Activated gamma-delta T cell treated with anti-CD3 and anti-CD28 coated beads, Interleukin-2, amount 50 U/mL, for 16 hours (primary cell): ENCODE data around the gene XIRP2.
"Not testable (repeated sequence)": the region's sequence is repeated elsewhere in the genome, so short reads cannot be mapped to it uniquely, and the experiment has no call there.

Experiments used
- DNase-seq: peaks from one replicate; pipeline ENCODE4 v3.0.0-alpha.2; 2020; ENCODE audit warnings: low read depth

Gene XIRP2

DNA sequence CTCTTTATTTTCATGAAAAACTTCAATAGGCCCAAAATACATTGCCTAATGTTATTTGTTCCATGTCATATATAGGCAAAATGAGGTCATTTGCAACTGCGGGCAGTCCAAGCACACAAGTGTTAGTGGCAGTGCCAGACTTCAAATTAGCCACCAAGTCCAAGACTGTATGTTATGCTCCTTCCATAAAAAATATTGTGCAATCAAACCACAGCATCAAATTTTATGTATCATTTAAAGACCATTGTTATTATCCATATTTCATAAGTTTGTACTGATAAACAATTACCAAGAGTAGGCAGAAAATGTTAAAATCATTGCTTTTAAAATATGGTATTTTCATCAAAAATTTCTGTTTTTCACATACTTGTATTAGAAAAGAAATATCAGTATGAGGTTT is 54.1 kb downstream of the XIRP2 start:
- DNase-seq: no peak

DNA sequence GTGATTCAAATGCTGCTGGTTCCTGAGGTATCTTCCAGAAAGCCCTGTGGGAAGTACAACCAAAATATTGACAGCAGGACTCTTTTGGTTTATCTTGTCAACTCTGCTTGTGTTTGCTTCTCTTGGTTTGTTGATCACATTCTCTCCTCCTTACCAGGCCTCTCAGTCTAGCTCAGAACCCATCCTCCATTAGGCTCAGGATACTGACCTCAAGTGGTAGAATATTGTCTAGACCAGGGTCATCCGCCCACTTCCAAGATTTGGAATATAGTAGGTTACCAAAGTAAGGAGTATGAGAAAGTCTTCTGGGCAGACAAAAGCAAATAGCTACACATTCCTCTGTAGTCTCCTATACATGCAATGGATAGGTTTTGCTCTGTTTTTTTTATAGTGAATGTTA is 56.6 kb downstream of the XIRP2 start:
- no peak for DNase-seq

DNA sequence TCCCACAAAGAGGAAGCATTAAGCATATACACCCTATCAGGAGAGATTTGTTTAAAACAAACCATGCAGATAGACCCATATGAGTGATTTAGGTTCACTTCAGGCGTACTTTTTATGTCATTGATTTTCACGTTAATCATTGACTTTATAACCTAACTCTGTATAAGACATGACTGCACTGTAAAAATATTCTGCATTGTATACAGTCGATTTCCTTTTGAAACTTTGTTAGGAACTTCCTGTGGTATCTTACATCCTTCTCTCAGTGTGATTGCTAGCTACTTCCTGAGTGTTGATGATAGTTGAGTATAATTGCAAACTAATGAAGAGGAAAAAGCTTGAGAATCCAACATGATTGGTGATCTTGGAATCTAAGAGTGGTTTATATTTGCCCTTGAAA is 69.4 kb downstream of the XIRP2 start:
- no peak for DNase-seq

DNA sequence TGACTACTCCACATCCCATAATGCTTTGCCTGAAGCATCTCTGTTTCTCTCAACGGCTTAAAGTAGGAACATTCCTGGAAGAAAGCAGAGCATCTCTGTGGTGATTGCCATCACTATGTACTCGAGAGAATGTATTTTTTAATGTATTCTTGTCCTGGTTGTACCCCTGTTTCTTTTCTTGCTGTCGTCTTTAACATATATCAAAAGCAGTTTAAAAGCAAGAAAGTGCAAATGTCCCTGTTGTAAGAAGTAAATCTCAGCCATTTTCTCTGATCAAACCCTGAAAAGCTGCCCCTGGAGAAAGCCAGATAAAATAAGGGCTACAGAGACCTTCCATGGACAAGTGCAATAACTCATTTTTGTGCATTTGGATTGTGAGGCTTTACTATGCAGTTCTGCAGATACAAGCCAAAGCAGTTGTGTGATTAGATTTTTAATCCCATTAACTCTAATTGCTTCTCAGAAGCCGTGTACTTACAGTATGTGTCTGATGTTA is 70.8 kb downstream of the XIRP2 start:
- DNase-seq: no peak

DNA sequence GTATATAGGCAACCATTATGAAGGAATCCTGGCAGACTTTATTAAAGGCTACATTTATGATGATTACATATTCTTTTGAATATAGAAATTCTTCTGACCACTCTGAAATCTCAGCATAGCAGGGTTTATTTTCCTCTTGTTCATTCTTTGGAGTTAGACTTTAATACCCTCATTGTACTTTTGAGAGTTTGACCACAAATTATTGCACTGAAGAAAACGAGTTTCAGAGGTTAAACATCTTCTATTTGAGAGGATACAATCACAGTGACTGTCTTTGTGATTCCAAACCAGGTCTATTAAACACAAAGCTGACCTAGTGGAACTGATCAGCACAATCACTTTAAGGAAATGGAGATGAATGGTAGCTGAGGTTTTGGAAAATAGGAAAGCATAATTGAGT is 71.3 kb downstream of the XIRP2 start:
- no peak for DNase-seq

DNA sequence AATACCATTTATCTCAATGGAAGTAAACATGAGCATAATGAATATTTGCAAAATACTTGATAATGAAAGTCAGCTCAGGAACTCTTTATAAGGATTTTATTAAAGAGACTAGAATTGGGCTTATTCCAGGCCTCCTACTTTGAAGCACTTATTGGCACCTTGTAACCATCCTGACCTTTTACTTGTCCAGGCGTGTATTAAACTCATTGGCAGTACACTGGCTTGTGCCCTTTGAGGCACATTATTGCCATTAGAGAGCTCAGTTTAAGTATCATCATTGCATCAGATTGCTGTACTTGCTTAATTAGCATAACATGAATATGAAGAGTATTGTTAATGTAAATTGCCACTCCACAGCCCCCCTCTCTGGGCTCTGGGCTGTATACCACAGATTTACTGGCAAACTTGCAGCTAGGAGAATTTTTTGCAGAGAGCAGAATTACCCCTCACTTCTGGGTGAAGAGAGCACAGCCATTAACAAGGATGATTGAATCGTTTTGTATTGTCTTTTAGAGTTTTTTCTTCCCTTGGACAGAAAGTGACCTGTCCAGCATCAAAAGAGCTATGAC is 72.5 kb downstream of the XIRP2 start:
- DNase-seq: no peak

DNA sequence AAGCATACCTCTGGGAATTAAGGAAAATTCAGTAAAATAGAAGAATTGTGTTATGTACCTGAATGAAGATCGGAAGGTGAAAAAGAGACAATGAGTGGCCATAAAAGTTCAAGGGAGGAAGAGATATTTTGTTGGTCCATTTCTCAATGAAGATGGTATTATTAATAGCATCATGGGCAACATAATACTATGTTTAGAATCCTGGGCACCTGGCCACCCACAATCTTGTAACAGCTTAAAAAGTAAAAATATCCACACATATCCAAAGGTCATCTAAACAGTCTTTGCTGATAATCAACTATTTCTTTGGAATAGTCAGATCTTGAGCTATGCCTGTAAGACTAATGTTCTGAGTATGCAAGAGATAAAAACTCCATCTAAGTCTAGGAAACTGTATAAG is 73.7 kb downstream of the XIRP2 start:
- DNase-seq: no peak

DNA sequence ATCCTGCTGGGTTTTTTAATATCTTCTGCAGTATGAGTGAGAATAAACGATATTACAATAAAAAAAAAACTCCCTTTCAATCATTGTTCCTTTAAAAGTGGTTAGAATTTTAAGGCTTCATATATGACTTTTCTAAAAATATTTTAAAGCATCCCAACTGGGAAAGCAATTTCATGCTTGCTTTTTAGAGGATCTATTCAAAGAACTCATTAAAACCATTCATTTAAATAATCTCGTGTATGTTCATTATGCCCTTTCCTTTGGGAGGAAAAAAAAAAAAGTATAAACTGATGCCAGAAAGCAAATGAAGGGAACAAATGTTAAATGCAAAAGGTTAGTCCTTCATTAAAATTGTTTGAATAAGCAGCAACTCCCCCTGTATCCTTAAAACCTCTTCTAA is 81.2 kb downstream of the XIRP2 start:
- DNase-seq: no peak

DNA sequence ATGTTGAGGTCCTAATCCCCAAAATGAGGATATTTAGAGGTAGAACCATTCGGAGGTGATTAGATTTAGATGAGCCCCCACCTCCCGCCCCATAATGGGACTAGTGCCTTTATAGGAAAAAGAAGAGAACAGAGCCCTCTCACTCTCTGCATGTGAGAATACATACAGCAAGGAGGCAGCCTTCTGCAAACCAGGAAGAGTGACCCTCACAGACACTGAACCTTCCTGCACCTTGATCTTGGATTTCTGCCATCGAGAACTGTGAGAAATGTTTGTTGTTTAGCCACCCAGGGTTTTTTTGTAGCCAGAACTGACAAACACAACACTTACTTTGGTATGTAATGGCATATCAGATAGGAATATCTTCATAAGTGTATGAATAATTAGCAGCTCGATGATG is 83.7 kb downstream of the XIRP2 start:
- no peak for DNase-seq

DNA sequence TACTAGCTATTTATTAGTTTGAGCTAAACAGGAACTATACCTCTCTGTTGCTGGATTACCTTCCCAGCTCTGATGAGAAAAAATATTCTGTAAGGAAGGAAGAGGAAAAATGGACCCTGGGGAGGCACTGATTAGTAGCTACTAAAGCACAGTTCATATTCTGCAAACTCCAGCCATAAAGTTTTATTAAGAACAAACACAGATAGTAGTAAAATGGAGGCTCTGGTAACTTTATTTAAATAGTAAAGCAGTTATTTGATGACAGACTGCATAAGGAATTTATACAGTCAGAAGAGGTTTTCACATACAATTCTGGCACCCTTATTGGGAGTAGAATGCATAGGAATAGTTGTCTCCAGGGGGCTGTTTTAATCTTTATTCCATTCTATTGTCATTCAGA is 84.1 kb downstream of the XIRP2 start:
- DNase-seq: no peak

DNA sequence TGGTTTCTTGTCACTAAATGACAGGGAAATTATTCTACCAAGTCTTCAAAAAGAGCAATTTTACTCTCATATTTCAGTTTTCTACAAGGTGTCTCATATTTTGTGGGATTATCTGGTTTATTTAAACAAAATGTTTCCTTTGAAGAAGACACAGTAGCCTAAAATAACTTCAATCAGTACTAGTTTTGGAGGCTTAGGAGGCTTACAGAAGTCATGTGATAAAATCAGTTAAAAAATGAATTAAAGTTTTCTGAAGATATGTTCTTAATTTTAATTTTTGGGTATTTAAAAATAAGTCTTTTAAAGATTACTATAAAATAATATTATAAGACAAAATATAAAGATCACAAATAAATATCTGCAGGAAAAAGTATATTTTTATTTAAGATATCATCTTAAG is 95.9 kb downstream of the XIRP2 start:
- DNase-seq: no peak

DNA sequence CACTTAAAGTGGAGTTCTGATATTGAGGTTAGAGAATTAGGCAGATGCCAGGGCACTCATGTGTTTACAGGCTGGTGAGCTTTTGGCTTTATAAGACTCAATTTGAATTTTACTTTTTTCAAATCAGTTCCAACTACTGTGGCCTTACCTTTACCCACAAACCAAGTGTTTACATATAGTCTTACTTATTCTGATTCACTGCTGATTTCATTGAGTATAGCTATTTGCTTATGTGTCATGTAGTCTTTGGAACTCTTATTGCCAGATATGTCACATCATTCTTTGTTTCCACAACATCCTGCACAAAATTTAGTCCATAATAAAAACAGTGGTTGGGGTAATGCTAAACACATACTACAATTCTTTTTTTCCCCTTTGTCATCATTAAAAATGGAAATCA is 96.5 kb downstream of the XIRP2 start:
- DNase-seq: no peak

DNA sequence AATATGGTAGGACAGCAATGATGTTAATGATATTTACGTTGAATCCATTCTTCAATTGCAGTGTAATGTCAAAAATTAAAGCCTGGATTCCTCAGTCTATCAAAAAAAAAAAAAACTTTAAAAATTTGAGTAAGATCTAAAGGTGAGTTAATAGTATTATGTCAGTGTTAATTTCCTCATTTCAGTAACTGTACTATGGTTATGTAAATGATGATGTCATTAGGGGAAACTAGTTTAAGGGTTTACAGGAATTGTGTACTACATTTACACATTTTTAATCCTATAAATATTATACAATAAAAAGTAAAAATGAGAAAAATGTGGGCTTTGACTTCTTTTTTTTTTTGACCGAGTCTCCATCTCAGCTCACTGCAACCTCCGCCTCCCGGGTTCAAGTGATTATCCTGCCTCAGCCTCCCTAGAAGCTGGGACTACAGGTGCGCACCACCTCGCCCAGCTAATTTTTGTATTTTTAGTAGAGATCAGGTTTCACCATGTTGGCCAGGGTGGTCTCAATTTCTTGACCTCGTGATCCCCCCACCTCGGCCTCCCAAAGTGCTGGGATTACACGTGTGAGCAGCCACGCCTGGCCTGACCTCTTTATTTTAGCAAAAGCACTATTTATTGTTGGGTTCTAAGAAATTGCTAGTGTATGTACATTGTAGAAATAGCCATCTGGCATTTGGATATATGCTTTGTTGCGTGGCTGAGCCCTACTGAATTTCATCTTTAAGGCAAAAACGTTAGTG is 106.5 kb downstream of the XIRP2 start:
- DNase-seq: no peak

DNA sequence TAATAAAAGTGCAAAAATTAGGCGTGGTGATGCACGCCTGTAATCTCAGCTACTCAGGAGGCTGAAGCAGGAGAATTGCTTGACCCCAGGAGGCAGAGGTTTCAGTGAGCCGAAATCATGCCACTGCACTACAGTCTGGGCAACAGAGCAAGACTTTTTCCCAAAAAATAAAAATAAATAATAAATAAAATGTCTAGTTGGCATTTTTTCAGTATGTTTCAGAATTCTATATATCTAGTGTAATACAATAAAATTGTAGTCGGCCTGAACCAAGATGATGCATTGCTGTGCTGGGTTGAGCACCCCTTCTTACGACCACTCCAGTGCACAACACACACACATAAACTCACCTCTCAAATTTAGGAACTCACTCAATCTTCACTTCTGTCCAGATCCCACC is 108.2 kb downstream of the XIRP2 start:
- DNase-seq: no peak

DNA sequence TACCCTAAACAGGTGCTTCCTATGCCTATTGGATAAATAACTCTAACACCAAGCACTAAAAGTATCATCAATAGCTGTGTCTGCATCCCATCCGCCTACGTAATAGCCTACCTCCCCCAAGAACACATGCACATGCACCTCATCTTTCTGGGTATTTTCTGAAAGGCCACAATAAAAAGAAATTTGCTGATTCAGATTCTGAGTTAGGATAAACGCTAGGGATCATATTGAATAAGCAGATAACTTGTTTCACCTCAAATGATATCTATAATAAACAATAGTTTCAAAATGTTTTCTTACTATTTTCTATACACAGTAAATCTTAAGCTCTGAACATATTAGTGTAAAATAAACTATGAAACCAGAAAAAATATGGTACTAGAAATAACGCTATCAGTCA is 112.9 kb downstream of the XIRP2 start:
- no peak for DNase-seq

DNA sequence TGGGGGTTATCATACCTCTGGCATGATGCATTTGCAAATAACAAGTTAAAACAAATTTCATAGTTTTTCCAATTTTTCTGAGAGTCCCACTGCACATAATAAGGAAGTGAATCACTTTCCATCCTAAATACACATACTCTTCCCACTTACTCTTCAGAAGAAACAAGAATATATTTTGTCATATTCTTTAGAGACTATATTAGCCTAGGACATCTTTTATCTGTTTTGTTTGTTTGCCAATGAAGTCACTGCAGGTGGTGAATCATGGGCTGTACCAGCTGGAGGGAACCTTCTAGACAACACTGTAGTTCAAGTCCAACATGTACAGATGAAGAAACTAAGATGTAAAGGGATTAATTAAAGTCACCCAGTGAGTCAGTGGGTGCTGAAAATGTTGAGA is 116.8 kb downstream of the XIRP2 start:
- DNase-seq: no peak

DNA sequence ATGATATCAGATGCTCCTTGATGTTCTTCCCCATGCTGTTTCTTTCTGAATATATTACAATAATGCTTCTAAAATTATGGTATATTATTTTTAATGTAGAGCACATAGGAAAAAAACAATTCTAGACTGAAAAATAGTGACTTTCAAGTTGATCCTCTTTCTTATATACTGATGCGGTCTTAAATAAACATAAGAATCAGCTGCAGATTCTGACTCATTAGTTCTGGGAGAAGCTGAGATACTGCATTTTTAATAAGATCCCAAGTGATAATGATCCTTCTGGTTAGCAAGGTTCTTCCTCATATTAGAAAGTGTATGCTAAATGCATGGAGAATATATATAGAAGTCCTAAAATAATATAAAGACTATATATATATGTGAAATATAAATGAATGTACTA is 124.9 kb downstream of the XIRP2 start:
- no peak for DNase-seq

DNA sequence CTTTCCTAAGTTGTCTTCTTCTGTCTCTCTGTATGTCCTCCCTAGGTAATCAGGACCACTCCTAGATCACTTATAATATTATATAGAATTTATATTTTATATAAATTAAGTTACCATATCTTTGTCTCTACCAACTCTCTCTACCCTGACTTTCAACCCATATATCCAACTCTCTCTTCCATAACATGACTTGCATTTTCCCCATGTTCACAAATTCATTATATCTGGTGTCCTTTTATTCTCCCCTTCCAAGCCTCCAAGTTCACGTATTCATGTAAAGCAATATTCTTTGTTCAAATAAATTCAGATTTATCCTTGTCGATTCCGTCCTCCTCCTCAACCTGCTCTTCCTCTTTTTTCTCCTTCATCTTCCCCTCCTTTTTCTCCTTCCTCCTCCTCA is 127.5 kb downstream of the XIRP2 start:
- no peak for DNase-seq

DNA sequence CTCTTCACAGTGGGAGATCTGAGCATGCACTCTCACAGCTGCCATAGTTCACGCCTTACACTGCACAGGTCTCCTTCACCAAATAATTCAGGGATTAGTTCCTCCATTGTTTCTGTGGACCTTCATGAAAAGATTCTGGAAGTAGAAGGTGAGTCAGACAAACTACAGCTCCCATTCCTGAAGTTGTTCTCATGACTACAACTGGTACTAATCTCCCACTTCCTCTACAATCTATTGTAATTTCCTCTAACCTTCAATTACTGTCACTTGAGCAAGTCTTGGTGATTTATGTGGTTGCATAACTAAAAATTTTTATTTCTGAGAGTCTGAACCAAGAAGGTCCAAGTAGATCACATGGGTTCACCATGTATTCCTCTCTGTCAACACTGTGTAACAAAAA is 128.7 kb downstream of the XIRP2 start:
- DNase-seq: no peak

DNA sequence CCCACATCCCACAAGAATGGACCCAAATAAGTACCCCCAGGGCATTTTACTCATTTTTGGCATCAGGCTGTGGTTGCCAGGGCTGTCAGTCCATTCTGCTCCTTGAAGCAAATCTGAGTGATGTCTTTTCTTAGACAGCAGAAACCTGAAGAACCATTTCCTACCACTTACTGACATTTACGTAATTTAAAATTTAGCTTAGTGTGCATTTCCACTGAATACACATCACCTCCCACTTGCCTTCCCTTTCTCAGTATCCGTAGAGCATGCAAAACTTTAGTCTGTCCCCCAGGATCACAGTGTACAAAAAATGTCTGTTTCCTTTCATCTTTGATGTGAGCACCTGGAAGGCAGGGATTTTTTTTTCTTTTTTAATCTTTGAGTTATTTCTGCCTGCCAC is 130.3 kb downstream of the XIRP2 start:
- no peak for DNase-seq

DNA sequence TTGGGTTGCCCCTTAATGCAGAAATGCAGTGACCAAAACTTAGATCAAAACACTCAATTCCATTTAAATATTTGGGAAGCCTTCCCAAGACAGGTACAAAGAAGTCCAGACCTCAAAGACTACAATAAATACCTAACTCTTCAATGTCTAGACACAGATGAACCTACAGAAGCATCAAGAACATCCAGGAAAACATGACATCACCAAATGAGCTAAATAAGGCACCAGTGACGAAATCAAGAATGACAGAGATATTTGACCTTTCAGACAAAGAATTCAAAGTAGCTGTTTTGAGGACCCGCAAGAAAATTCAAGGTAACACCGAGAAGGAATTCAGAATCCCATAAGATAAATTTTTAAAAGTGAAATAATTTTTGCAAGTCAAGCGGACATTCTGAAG is 140.2 kb downstream of the XIRP2 start:
- no peak for DNase-seq

DNA sequence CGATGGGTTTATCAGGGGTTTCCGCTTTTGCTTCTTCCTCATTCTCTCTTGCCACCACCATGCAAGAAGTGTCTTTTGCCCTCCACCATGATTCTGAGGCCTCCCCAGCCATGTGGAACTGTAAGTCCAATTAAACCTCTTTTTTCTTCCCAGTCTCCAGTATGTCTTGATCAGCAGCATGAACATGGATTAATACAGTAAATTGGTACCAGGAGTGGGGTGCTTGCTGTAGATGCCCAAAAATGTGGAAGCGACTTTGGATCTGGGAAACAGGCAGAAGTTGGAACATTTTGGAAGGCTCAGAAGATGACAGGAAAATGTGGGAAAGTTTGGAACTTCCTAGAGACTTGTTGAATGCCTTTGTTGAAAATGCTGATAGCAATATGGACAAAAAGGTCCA is 146.7 kb downstream of the XIRP2 start:
- not testable (repeated sequence) for DNase-seq

DNA sequence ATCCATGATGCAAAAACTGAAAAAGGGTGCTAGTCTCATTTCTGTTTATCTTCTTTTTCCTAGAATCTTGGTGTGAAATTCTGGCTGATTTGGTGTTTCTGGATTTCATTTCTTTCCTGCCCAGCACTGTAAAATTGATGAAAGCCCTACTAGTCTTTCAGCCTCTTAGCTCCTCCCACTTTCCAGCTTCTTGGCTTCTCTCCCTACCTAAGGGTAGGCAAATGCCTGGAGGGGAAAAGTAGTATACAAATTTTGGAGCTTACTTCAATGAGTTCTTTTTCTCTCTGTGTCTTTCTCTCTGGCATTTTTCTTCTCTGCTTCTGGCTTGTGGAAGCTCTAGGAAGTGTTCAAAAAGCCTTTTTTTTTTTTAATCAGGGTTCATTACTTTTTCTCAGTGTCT is 160.5 kb downstream of the XIRP2 start:
- no peak for DNase-seq

DNA sequence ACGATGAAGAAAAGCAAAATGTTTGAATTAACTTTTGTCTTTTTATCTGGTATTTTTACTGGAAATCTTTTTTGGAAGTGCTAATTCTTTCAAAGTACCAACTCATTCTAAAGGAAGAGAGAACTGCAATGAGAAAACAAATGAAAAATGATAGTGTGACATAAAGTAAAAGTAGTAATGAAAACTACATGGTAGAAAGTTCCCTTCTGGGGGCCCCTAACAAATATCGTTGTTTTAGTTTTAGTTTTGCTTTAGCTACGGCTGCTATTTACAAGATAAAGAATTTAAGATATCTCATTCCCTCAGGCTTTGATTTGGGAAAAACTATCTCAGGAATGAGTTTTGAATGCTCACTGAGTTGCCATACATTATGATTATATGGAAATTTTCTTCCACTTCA is 161.4 kb downstream of the XIRP2 start:
- no peak for DNase-seq
